Vagina (tissue), 2 donors: Measurements from ENCODE around the gene SAPCD1.

Source experiments
- POLR2A ChIP-seq, 2 donors: fragments of 450-650 bp; IDR thresholded peaks; one replicate each; pipeline ENCODE4 v1.6.1; 2017; ENCODE audit warnings: antibody characterized with exemption in 2 of 2, mild to moderate bottlenecking in 2 of 2, moderate library complexity in 2 of 2
- TF ChIP-seq, protein P1 (sequence below), 3 experiments: fragments of 450-650 bp in 2 of 3; fragments of 200-600 bp in 1 of 3; sonication (generic) in 1 of 3; IDR thresholded peaks; one replicate each; pipeline ENCODE4 v1.5.1; 2017 to 2019; ENCODE audit warnings: antibody characterized with exemption in 3 of 3, mild to moderate bottlenecking in 2 of 3, moderate library complexity in 2 of 3

DNA sequence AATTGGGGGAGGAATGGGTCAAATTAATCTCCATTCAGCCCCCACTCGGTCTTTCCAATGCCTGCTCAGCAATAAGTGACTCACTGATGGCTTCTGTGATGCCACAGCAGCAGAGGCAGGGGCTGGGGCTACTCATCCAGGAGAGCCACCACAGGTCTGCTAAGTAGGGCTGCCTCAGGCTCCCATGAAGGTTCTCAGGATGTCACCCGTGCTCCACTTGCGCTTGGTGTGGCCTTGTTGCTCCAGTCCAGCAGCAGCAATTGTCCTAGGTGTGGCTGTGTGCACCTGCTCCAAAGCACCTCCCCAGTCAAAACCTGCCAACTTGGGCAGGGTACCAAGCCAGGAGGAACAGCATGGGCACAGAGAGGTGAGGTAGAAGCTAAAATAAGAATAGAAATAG is 40.3 kb upstream of the SAPCD1 start:
- TF ChIP-seq, protein P1, sequence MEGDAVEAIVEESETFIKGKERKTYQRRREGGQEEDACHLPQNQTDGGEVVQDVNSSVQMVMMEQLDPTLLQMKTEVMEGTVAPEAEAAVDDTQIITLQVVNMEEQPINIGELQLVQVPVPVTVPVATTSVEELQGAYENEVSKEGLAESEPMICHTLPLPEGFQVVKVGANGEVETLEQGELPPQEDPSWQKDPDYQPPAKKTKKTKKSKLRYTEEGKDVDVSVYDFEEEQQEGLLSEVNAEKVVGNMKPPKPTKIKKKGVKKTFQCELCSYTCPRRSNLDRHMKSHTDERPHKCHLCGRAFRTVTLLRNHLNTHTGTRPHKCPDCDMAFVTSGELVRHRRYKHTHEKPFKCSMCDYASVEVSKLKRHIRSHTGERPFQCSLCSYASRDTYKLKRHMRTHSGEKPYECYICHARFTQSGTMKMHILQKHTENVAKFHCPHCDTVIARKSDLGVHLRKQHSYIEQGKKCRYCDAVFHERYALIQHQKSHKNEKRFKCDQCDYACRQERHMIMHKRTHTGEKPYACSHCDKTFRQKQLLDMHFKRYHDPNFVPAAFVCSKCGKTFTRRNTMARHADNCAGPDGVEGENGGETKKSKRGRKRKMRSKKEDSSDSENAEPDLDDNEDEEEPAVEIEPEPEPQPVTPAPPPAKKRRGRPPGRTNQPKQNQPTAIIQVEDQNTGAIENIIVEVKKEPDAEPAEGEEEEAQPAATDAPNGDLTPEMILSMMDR (IDR thresholded peaks at IDR 0.05): no peak
- no peak for TF ChIP-seq POLR2A (IDR thresholded peaks at IDR 0.05)
